Measurements from ENCODE around the gene APOL1. TPM values are rescaled to one million over a fixed set of nuclear protein-coding genes. Genes with fewer than 3 reads are reported as not detected.
A peak's percentile ranks its signal among the peaks of the same experiment; 100 is the strongest.

The APOL1 gene
- polyA plus RNA-seq, 2 of the 4 experiments (the other 2 are of a cell fraction): 2.0 to 6.5 TPM

DNA sequence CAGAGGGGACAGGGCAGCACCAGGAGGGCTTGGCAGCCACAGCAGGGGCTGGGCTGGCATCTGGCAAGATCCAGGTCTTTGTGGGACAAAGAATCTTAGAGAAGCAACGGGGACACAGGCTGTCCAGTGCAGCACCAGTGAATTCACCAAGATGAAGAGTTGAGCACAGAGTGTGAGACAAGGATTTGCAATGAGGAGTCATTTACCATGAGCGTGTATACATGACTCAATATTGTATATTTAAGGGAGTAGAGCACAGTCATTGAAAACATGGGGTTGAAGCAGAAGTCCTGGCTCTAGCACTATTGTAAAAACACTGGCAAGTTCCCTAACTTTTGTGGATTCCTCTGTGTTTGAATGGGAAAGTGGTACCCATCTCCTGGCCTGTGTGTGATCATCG lies 3.5 kb downstream of the APOL1 start:
- 69% methylated on average over 3 of the region's 3 CpGs for WGBS (ENCODE audit: missing lambda C conversion rate)
- no peak overlapping the region for H3K4me2 ChIP-seq
- ATAC-seq (no peak), FAIRE-seq (no peak), DNase-seq (ENCODE audit: low read depth in 1 of 2, low spot score in 1 of 2) (no peak)
- H3K4me3 ChIP-seq: no peak overlapping the region
- no peak for TF ChIP-seq FOSB (CRISPR knock-in tag; IDR thresholded peaks at IDR 0.05)
- TF ChIP-seq SREBF2 (IDR thresholded peaks at IDR 0.05): no peak
- TF ChIP-seq TFCP2L1 (CRISPR knock-in tag; IDR thresholded peaks at IDR 0.05): no peak
- TF ChIP-seq TP53 (CRISPR knock-in tag; IDR thresholded peaks at IDR 0.05): no peak
- no peak for TF ChIP-seq KDM1A (IDR thresholded peaks at IDR 0.05; ENCODE audit: low read depth)
- TF ChIP-seq NPAS2 (CRISPR knock-in tag; IDR thresholded peaks at IDR 0.05; ENCODE audit: borderline replicate concordance): no peak
- TF ChIP-seq EP300 (IDR thresholded peaks at IDR 0.05): no peak
- TF ChIP-seq, protein P1, sequence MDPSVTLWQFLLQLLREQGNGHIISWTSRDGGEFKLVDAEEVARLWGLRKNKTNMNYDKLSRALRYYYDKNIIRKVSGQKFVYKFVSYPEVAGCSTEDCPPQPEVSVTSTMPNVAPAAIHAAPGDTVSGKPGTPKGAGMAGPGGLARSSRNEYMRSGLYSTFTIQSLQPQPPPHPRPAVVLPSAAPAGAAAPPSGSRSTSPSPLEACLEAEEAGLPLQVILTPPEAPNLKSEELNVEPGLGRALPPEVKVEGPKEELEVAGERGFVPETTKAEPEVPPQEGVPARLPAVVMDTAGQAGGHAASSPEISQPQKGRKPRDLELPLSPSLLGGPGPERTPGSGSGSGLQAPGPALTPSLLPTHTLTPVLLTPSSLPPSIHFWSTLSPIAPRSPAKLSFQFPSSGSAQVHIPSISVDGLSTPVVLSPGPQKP (IDR thresholded peaks at IDR 0.05; ENCODE audit: low read depth, low read length): no peak
- no peak for TF ChIP-seq BHLHE40 (IDR thresholded peaks at IDR 0.05; ENCODE audit: low read depth, low read length)
- TF ChIP-seq CHD4 (IDR thresholded peaks at IDR 0.05; ENCODE audit: borderline replicate concordance): no peak
- 0 out of 6 replicates have a peak overlapping the region, but pooled peaks of 1 of the 2 experiments have one; percentile 40 for H3K27ac ChIP-seq
- ChIA-PET CTCF (no interaction called here), POLR2A (no interaction called here)
- no peaks in the 10 kb centered on the region for H3K9me3 ChIP-seq
- H3K4me1 ChIP-seq: peaks cover 38% of the 10 kb centered on the region

DNA sequence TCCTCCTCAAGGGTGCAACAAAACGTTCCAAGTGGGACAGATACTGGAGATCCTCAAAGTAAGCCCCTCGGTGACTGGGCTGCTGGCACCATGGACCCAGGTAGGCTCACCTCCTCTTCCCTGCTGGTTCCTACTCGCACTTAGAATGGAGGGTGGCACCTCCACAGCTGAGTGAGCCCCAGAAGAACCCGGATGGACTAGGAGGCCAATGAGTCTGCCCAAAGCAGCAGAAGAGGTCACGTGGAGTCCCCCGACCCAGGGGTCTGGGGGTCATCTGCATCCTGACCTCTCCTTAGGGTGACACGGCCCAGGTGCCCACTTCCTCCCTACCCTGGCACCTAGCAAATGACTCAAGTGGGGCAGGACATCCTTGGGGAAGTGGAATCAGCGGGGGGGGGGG lies 4.4 kb downstream of the APOL1 start:
- TF ChIP-seq RFX5 (IDR thresholded peaks at IDR 0.05): no peak
- no peak for TF ChIP-seq TFCP2L1 (CRISPR knock-in tag; IDR thresholded peaks at IDR 0.05)
- no peak for TF ChIP-seq REST (IDR thresholded peaks at IDR 0.05)
- no peak for TF ChIP-seq HOXA7 (CRISPR knock-in tag; IDR thresholded peaks at IDR 0.05)
- no peak for TF ChIP-seq EP300 (IDR thresholded peaks at IDR 0.05)
- no peak for TF ChIP-seq BHLHE40 (IDR thresholded peaks at IDR 0.05; ENCODE audit: low read depth, low read length)
- no peak for TF ChIP-seq PBX3 (IDR thresholded peaks at IDR 0.05)
- TF ChIP-seq ZC3H11A (IDR thresholded peaks at IDR 0.05): no peak
- no peak for TF ChIP-seq PHF8 (IDR thresholded peaks at IDR 0.05; ENCODE audit: borderline replicate concordance, low read depth)
- no peak for TF ChIP-seq EHF (CRISPR knock-in tag; IDR thresholded peaks at IDR 0.05)
- TF ChIP-seq POLR2A (IDR thresholded peaks at IDR 0.05; ENCODE audit: low read length): no peak
- no peak for TF ChIP-seq HDAC2 (IDR thresholded peaks at IDR 0.05)
- TF ChIP-seq SMC3 (IDR thresholded peaks at IDR 0.05): no peak
- TF ChIP-seq NFE2L2 (conservative IDR thresholded peaks at IDR 0.05; ENCODE audit: low read length): no peak
- TF ChIP-seq, protein P1 (IDR thresholded peaks at IDR 0.05; ENCODE audit: low read depth, low read length): no peak
- DNase-seq (ENCODE audit: low read depth in 1 of 2, low spot score in 1 of 2) (no peak), ATAC-seq (no peak), FAIRE-seq (no peak)
- WGBS (ENCODE audit: missing lambda C conversion rate): 50% methylated on average over 2 of the region's 8 CpGs
- Histone ChIP-seq H3K4me3 (no peak overlapping the region), H3K9me3 (no peaks in the 10 kb centered on the region), H3K4me2 (no peak overlapping the region), H3K4me1 (peaks cover 30% of the 10 kb centered on the region), H3K27ac (no peak overlapping the region)
- CTCF ChIA-PET: no interaction called here
- POLR2A ChIA-PET: no interaction called here
